ENCODE data around the gene ALDH4A1. TPM values are rescaled to one million over a fixed set of nuclear protein-coding genes. Genes with fewer than 3 reads are reported as not detected.

The ALDH4A1 gene
- total RNA-seq, 2 donors from 2014 or later, result 9.6 to 24.2 TPM

DNA sequence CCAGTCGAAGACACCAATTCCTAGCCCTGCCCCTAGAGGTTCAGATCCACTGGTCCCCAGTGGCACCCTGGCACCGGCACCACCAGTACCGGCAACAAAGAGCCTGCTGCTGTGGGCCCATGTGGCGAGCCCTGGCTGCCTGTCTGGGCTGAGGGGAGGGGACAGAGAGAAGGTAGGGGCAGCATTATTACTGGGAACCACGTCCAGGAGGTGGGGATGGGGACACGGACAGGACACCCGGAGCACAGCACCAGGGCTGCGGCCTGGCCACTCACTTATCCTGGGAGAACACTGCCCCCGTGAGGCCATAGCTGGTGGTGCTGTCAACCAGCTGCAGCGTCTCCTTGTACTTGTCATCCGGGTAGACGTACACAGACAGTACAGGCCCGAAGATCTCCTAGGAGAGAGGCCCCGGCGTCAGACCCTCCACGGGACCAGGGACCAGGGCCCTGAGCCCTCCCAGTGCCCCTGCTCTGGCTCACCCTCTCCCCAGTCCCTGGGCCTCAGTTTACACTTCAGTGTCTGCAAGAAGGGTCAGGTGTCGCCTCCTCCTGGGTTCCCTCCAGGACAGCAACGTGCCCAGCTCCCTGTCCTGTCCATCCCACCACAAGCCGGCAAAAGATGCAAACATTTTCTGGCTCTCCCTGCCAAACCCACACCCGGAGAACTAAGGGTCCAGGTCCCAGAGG, 27.1 kb downstream of the ALDH4A1 start:
- Histone ChIP-seq H3K4me3 (no peak overlapping the region), H3K27me3 (replicated peaks; ENCODE audit: insufficient read depth) (no peaks in the 10 kb centered on the region), H3K9me3 (no peaks in the 10 kb centered on the region), H3K36me3 (peaks cover 8% of the 10 kb centered on the region), H3K27ac (no peak overlapping the region), H3K4me1 (ENCODE audit: control insufficient read depth in 1 of 2, low read depth in 2 of 2) (no peaks in the 10 kb centered on the region)
- ATAC-seq (ENCODE audit: insufficient number of reproducible peaks, low FRiP score, low read depth) (no peak), DNase-seq (ENCODE audit: low spot score) (peak; percentile 28)
- TF ChIP-seq, protein P1, sequence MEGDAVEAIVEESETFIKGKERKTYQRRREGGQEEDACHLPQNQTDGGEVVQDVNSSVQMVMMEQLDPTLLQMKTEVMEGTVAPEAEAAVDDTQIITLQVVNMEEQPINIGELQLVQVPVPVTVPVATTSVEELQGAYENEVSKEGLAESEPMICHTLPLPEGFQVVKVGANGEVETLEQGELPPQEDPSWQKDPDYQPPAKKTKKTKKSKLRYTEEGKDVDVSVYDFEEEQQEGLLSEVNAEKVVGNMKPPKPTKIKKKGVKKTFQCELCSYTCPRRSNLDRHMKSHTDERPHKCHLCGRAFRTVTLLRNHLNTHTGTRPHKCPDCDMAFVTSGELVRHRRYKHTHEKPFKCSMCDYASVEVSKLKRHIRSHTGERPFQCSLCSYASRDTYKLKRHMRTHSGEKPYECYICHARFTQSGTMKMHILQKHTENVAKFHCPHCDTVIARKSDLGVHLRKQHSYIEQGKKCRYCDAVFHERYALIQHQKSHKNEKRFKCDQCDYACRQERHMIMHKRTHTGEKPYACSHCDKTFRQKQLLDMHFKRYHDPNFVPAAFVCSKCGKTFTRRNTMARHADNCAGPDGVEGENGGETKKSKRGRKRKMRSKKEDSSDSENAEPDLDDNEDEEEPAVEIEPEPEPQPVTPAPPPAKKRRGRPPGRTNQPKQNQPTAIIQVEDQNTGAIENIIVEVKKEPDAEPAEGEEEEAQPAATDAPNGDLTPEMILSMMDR (IDR thresholded peaks at IDR 0.05), result peak; percentile 86

DNA sequence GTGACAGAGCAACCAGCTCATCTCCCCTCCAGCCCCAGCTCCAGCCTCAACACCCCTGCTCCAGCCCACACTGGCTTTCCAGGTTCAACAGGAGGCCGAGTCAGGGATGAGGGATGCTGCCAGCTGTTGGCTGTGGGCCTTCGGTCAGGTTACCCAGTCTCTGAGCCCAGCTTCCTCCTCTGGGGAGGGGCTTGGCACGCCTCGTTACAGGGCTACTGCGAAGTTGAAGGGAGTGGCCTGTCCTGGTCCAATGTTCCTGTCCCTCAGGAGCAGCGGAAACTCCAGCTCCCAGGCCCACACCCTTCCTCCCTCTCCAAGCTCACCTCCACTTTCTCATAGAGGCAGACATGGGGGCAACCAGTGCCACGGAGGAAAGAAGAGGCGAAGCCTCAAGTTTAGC, 27.8 kb downstream of the ALDH4A1 start:
- DNase-seq (ENCODE audit: low spot score) (no peak), ATAC-seq (ENCODE audit: insufficient number of reproducible peaks, low FRiP score, low read depth) (no peak)
- Histone ChIP-seq H3K27ac (no peak overlapping the region), H3K9me3 (no peaks in the 10 kb centered on the region), H3K4me3 (no peak overlapping the region), H3K27me3 (replicated peaks; ENCODE audit: insufficient read depth) (no peaks in the 10 kb centered on the region), H3K4me1 (ENCODE audit: control insufficient read depth in 1 of 2, low read depth in 2 of 2) (no peaks in the 10 kb centered on the region), H3K36me3 (peaks cover 8% of the 10 kb centered on the region)
- TF ChIP-seq, protein P1 (IDR thresholded peaks at IDR 0.05), result no peak

DNA sequence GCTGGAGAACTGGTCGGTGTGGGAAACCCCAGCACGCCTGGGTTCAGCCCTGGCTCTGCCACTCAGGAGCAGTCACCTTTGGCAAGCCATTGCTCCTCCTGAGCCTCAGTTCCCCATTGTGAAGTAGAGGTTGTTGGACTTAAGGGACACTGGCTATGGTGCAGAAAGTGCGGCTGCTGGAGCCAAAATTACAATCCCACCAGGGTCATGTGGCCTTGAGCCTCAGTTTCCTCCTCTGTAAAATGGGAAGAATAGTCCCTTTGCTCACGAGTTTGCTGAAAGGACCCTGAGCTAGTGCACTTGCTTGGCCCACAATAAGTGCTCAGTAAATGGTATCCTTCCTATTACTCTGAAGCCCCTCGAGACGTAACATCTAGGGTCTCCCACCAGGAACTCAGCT, 28.3 kb downstream of the ALDH4A1 start:
- H3K36me3 ChIP-seq, result peaks cover 8% of the 10 kb centered on the region
- H3K4me1 ChIP-seq (ENCODE audit: control insufficient read depth in 1 of 2, low read depth in 2 of 2), result no peaks in the 10 kb centered on the region
- no peaks in the 10 kb centered on the region for H3K9me3 ChIP-seq
- H3K4me3 ChIP-seq, result no peak overlapping the region
- TF ChIP-seq, protein P1 (IDR thresholded peaks at IDR 0.05), result no peak
- H3K27ac ChIP-seq, result no peak overlapping the region
- no peaks in the 10 kb centered on the region for H3K27me3 ChIP-seq (replicated peaks; ENCODE audit: insufficient read depth)
- DNase-seq (ENCODE audit: low spot score), result no peak
- ATAC-seq (ENCODE audit: insufficient number of reproducible peaks, low FRiP score, low read depth), result no peak

DNA sequence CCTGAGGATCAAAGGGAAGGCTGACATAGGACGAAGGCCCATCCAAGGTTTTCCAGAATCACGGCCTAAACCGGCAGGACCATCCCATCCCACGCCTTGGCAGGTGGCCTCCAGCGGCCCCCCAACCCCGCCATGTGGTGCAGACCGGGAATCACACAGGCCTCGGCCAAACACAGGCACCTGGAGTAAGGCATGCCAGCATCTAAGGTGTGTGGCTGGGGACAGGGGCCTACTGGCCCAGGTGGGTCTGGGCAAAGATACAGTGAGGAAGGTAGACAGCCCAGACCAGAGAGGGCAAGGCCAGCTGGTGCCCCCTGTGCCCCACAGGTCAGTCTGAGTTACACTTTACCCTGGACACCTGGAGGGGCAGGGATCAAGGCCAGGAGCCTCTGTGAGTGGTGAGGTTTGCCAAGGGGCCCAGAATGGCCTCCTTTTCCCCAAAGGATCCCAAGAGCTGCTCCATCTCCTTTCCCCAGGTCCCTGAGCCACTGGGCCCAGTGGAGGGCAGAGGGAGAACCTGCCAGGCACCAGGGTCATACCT, 30.2 kb downstream of the ALDH4A1 start:
- no peaks in the 10 kb centered on the region for H3K4me1 ChIP-seq (ENCODE audit: control insufficient read depth in 1 of 2, low read depth in 2 of 2)
- no peaks in the 10 kb centered on the region for H3K9me3 ChIP-seq
- no peak overlapping the region for H3K4me3 ChIP-seq
- ATAC-seq (ENCODE audit: insufficient number of reproducible peaks, low FRiP score, low read depth) (no peak), DNase-seq (ENCODE audit: low spot score) (no peak)
- no peak overlapping the region for H3K27ac ChIP-seq
- H3K27me3 ChIP-seq (replicated peaks; ENCODE audit: insufficient read depth), result no peaks in the 10 kb centered on the region
- TF ChIP-seq, protein P1 (IDR thresholded peaks at IDR 0.05), result no peak
- peaks cover 8% of the 10 kb centered on the region for H3K36me3 ChIP-seq

DNA sequence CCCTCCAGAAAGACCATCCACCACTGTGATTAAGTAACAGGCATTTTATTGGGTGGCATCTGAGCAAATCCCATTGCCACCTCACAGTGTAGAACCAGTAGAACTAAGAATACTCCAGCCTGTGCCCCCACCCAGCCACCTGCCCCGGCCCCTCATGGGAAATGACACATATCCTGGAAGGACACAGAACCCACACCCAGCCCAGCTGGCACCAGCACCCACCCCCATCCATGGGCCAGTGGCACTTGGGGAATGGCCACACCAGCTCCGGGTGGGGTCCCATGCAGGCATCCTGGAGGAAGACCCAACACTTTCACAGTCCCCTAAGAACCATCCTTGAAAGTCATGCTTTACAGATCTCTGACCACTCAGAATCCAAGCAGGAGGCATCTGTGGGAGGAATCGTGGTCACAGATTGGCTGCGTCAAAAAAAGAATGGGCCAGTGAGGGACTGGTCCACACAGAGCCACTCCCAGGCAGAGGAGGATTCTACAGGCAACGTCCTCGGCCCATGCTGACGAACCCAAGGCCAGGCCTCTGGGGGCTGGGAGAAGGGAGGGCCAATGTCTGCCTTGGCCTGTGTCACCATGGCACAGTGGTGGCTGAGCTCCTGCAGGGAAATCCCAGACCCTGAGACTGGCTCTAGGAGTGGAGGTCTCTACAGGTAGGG, 30.8 kb downstream of the ALDH4A1 start:
- no peak for DNase-seq (ENCODE audit: low spot score)
- ATAC-seq (ENCODE audit: insufficient number of reproducible peaks, low FRiP score, low read depth), result no peak
- no peaks in the 10 kb centered on the region for H3K27me3 ChIP-seq (replicated peaks; ENCODE audit: insufficient read depth)
- no peaks in the 10 kb centered on the region for H3K9me3 ChIP-seq
- TF ChIP-seq, protein P1 (IDR thresholded peaks at IDR 0.05), result no peak
- H3K27ac ChIP-seq, result no peak overlapping the region
- peaks cover 8% of the 10 kb centered on the region for H3K36me3 ChIP-seq
- H3K4me1 ChIP-seq (ENCODE audit: control insufficient read depth in 1 of 2, low read depth in 2 of 2), result no peaks in the 10 kb centered on the region
- H3K4me3 ChIP-seq, result no peak overlapping the region
